Mucosa of rectum (tissue), 2 donors: ENCODE results near the gene NPY.

Experiments
- H3K27ac ChIP-seq, 2 donors: one replicate each; pipeline ENCODE4 v1.7.0; 2013; ENCODE audit warnings: inconsistent platforms in 2 of 2, low read depth in 2 of 2, low read length in 2 of 2
- H3K27me3 ChIP-seq, 2 donors: one replicate each; pipeline ENCODE4 v1.7.0; 2013; ENCODE audit warnings: low read length in 2 of 2; ENCODE audit not compliant: control insufficient read depth in 2 of 2, insufficient read depth in 2 of 2
- H3K36me3 ChIP-seq, 2 donors: one replicate each; pipeline ENCODE4 v1.7.0; 2013; ENCODE audit warnings: low read length in 2 of 2; ENCODE audit not compliant: control insufficient read depth in 2 of 2, insufficient read depth in 2 of 2
- H3K4me1 ChIP-seq, 2 donors: one replicate each; pipeline ENCODE4 v1.7.0; 2013; ENCODE audit warnings: low read length in 2 of 2, mild to moderate bottlenecking in 1 of 2; ENCODE audit not compliant: control insufficient read depth in 2 of 2, insufficient read depth in 2 of 2
- H3K4me3 ChIP-seq, 2 donors: one replicate each; pipeline ENCODE4 v1.7.0; 2013; ENCODE audit warnings: low read length in 2 of 2
- H3K9ac ChIP-seq, 2 donors: one replicate each; pipeline ENCODE4 v1.7.0; 2013; ENCODE audit warnings: low read length in 2 of 2, low read depth in 1 of 2, mild to moderate bottlenecking in 1 of 2
- H3K9me3 ChIP-seq, 2 donors: one replicate each; pipeline ENCODE4 v1.7.0; 2013; ENCODE audit warnings: low read length in 2 of 2; ENCODE audit not compliant: control insufficient read depth in 2 of 2
- donor health status: healthy.
- donor health status: Normal muscosa, but diverticular disease.

NPY gene

DNA sequence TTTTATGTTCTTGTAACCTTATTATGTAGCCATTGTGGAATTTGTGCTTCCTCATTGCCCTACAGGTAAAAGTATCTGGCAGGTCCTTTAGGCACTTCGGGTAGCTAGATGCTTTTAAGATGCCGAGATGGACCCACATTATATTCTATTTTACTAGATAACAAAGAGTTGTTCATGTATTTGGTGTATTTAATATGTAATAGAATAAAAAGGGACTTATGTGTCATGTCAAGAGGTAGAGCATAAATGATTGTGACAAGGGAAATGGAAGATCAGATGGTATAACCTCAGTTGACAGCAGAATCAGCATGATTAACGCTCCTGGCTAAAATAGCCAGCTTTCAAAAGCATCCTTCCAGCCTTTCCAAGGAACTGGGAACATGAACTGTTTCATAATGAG is 50.6 kb downstream of the NPY start:
- Histone ChIP-seq H3K9ac (no peak overlapping the region), H3K36me3 (no peaks in the 10 kb centered on the region), H3K27me3 (no peaks in the 10 kb centered on the region), H3K9me3 (no peaks in the 10 kb centered on the region), H3K4me3 (no peak overlapping the region), H3K27ac (no peak overlapping the region), H3K4me1 (no peaks in the 10 kb centered on the region)

GRCh38 chr7:24336461-24336860 is 52.5 kb downstream of the NPY start:
- Histone ChIP-seq H3K9ac (no peak overlapping the region), H3K4me1 (no peaks in the 10 kb centered on the region), H3K4me3 (no peak overlapping the region), H3K27ac (no peak overlapping the region), H3K27me3 (no peaks in the 10 kb centered on the region), H3K36me3 (no peaks in the 10 kb centered on the region), H3K9me3 (no peaks in the 10 kb centered on the region)

GRCh38 chr7:24337180-24337579 is 53.2 kb downstream of the NPY start:
- Histone ChIP-seq H3K36me3 (no peaks in the 10 kb centered on the region), H3K27ac (no peak overlapping the region), H3K27me3 (no peaks in the 10 kb centered on the region), H3K9me3 (no peaks in the 10 kb centered on the region), H3K4me3 (no peak overlapping the region), H3K9ac (no peak overlapping the region), H3K4me1 (no peaks in the 10 kb centered on the region)

GRCh38 chr7:24339575-24339974 is 55.6 kb downstream of the NPY start:
- Histone ChIP-seq H3K4me1 (no peaks in the 10 kb centered on the region), H3K27ac (no peak overlapping the region), H3K36me3 (no peaks in the 10 kb centered on the region), H3K27me3 (no peaks in the 10 kb centered on the region), H3K9me3 (no peaks in the 10 kb centered on the region), H3K4me3 (no peak overlapping the region), H3K9ac (no peak overlapping the region)

- no peak overlapping the region for H3K27ac ChIP-seq
- no peak overlapping the region for H3K9ac ChIP-seq
- no peaks in the 10 kb centered on the region for H3K27me3 ChIP-seq
- no peak overlapping the region for H3K4me3 ChIP-seq
- no peaks in the 10 kb centered on the region for H3K36me3 ChIP-seq
- no peaks in the 10 kb centered on the region for H3K9me3 ChIP-seq
- H3K4me1 ChIP-seq = no peaks in the 10 kb centered on the region
These were observed 56.7 kb downstream of the NPY start for GRCh38 chr7:24340727-24341126.
